HG03097 (cell line): ENCODE measurements around the gene EFHD2.
"Not testable (repeated sequence)": the region's sequence is repeated elsewhere in the genome, so short reads cannot be mapped to it uniquely, and the experiment has no call there.

Experiments
- ATAC-seq: cut with Tn5 transposase; IDR thresholded peaks from one replicate; pipeline ENCODE4 v1.9.1; 2021; ENCODE audit not compliant: unreplicated experiment, low FRiP score

Gene EFHD2

GRCh38 chr1:15388201-15388880 is 21.3 kb upstream of the EFHD2 start:
- ATAC-seq = no peak

GRCh38 chr1:15389828-15390227 is 19.9 kb upstream of the EFHD2 start:
- not testable (repeated sequence) for ATAC-seq

GRCh38 chr1:15390667-15391066 is 19.0 kb upstream of the EFHD2 start:
- no peak for ATAC-seq

- ATAC-seq = no peak
Observed at GRCh38 chr1:15391366-15391765, 18.3 kb upstream of the EFHD2 start.

GRCh38 chr1:15393475-15394257 is 16.0 kb upstream of the EFHD2 start:
- no peak for ATAC-seq

- ATAC-seq = no peak
Observed at GRCh38 chr1:15394258-15394690, 15.4 kb upstream of the EFHD2 start.

GRCh38 chr1:15397236-15397635 is 12.5 kb upstream of the EFHD2 start:
- no peak for ATAC-seq

- ATAC-seq = no peak
Observed at GRCh38 chr1:15399710-15400109, 10.0 kb upstream of the EFHD2 start.

GRCh38 chr1:15400627-15401026 is 9.1 kb upstream of the EFHD2 start:
- no peak for ATAC-seq

GRCh38 chr1:15401391-15402055 is 8.2 kb upstream of the EFHD2 start:
- no peak for ATAC-seq

GRCh38 chr1:15402809-15403450 is 6.8 kb upstream of the EFHD2 start:
- no peak for ATAC-seq

GRCh38 chr1:15403962-15404580 is 5.6 kb upstream of the EFHD2 start:
- no peak for ATAC-seq

- ATAC-seq = no peak
Observed at GRCh38 chr1:15405106-15405850, 4.4 kb upstream of the EFHD2 start.

GRCh38 chr1:15406614-15407559 is 2.8 kb upstream of the EFHD2 start:
- no peak for ATAC-seq

GRCh38 chr1:15407580-15407979 is 2.1 kb upstream of the EFHD2 start:
- ATAC-seq = no peak

- no peak for ATAC-seq
Observed at GRCh38 chr1:15408890-15409387, 749 bp upstream of the EFHD2 start.

- no peak for ATAC-seq
Observed at GRCh38 chr1:15410223-15410883, 665 bp downstream of the EFHD2 start.

GRCh38 chr1:15410884-15411245 is 1.2 kb downstream of the EFHD2 start:
- ATAC-seq = no peak
